HG03432 (cell line): ENCODE data around the gene RAE1.

ENCODE experiments used
- ATAC-seq: cut with Tn5 transposase; IDR thresholded peaks from one replicate; pipeline ENCODE4 v1.9.1; 2021; ENCODE audit warnings: mild to moderate bottlenecking, moderate library complexity; ENCODE audit not compliant: unreplicated experiment

RAE1 gene

GRCh38 chr20:57385940-57386339, 34.9 kb downstream of the RAE1 start:
- no peak for ATAC-seq

DNA sequence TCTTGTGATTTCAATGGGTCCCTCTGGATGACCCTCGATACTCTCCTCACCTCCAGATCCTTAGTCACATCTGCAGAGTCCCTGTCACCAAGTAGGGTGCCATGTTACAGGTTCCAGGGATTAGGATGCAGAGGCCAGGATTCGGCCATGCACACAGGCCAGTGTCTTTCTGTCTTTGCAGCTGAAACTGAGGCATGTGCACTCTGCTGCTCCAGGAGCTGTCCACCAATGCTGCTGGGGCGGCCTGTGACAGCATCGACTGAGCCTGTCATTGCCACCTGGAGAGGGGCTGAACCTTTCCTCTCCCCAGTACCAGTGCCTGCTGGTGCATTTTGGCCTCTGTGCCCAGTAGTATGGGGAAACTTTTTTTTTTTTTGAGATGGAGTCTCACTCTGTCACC, 35.7 kb downstream of the RAE1 start:
- ATAC-seq: no peak

DNA sequence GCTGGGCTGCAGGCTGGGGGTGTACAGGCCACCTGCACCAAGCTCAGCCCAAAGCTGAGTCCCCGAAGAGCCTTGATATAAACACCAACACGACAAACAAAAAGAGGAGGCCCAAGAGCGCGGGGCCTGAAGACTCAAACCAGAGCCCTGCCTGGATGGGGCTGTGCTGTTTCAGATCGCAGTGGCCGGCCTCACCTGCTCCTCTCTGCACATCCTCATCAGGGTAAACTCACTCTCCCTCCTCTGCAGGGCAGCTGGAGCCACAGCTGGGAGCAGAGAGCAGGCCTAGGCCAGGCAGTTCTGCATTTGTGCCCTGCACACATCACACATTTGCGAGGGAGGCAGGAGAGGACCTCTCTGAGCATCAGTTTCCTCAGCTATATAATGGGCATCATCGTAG, 36.4 kb downstream of the RAE1 start:
- ATAC-seq: no peak

- ATAC-seq: no peak
These were observed 36.9 kb downstream of the RAE1 start for GRCh38 chr20:57387945-57388371.

DNA sequence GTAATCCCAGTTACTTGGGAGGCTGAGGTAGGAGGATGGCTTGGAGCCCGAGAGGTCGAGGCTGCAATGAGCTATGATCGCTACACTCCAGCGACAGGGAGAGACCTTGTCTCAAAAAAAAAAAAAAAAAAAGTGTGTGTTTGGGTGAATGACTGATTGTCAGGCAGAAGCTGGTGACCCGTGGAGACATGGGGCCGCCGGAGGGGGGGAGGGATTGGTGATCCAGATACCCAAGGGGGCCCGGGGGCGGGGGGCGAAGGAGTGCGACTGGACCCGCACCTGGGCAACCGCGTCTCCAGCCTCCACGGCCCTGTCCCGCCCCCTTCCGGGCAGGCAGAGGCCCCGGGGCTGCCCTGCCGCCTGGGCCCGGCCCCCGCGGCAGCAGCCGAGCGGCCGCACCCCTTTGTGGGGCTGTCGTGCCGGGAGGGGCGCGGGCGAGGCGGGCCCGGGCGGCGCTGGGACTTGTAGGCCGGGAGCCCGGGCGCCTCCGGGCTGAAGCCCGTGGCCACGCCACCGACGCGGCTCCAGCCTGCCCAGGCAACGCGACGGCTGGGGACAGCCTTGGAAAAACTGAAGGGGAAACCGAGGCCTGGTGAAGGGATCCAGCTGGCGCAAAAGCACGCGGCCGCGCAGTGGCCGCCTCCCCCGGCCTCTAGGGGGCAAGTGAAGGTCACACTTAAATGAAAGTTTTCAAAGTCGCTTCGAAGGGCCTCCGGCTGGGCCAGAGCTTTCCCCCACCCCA, 38.1 kb downstream of the RAE1 start:
- peak; percentile 40 for ATAC-seq

DNA sequence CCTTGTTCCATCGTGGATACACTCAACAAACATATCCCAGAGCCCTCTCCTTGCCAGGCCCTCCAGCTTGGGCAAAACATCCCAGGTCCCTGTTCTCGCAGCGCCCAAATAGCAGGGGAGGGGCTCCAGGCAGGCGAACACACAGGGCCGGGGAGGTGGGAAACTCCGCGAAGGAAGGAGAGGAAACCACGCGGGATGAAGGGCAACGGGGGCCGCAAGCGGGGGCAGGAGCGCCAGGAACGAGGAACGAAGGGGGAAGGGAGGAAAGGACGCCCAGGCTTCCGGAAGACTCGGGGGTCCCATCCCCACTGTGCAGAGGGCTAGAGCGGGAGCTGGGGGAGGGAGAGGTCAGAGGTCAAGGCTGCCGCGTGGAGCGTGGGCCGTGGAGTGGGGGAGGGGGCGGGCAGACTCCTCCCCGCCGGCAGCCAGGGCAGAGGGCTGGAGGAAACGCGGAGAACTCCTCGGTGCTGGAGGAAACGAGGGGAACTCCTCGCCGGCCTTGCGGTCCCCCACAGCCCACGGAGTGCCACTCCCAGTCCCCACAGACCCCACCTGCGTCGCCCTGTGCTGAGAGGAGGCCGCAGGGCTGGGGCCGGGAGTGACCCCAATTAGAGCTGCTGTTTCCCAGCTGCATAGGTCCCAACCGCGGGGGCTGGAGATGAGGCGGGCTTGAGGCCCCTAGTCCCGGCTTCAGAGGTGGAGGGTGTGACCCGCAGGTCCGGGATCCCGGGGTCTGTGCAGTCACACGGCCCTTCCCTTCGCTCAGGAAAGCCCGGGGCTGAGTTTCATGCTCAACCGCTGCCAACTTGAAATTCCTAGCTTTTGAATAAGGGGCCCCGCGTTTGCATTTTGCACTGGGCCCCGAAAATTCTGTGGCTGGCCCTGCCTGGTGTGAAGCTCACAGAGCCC, 38.9 kb downstream of the RAE1 start:
- peak; percentile 16 for ATAC-seq

- ATAC-seq: peak; percentile 57
These were observed 39.8 kb downstream of the RAE1 start, which contains the start of gene RBM38 for GRCh38 chr20:57390604-57391438. RBM38 (plus strand) TSS chr20:57391396; CDS start chr20:57391582, 186 bp downstream.

DNA sequence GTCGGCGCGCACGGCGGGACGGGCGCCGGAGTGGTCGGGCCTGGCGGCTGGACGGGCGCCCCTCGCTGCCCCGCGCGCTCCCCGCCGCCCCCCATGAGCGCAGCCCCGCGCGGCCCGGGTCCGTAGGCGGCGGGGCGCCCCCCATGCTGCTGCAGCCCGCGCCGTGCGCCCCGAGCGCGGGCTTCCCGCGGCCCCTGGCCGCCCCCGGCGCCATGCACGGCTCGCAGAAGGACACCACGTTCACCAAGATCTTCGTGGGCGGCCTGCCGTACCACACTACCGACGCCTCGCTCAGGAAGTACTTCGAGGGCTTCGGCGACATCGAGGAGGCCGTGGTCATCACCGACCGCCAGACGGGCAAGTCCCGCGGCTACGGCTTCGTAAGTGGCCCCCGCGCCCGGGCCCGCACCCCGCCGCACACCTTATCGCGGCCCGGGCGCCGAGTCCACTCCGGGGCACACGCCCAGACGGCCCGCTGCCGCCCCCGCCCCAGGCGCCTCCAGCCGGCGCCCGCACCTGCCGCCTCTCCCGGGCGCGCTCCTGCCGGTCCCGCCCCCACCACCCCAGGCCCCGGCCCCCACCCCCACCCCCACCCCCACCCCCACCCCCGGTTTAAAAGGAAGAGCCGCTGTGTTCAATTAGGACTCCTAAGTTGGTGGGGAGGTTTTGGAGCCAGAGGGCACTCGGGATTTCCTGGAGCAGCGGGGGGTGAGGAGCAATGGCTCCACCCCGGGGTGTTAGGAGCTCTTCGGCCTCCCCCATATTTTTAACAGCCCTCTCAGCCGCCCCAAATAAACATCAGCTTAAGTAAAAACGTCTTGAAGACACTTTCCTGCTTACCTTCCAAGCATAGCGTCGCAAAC, 40.6 kb downstream of the RAE1 start:
- ATAC-seq: peak; percentile 3

- ATAC-seq: peak; percentile 20
These were observed 41.6 kb downstream of the RAE1 start for GRCh38 chr20:57392512-57393271.

- ATAC-seq: no peak
These were observed 42.5 kb downstream of the RAE1 start for GRCh38 chr20:57393321-57394120.

DNA sequence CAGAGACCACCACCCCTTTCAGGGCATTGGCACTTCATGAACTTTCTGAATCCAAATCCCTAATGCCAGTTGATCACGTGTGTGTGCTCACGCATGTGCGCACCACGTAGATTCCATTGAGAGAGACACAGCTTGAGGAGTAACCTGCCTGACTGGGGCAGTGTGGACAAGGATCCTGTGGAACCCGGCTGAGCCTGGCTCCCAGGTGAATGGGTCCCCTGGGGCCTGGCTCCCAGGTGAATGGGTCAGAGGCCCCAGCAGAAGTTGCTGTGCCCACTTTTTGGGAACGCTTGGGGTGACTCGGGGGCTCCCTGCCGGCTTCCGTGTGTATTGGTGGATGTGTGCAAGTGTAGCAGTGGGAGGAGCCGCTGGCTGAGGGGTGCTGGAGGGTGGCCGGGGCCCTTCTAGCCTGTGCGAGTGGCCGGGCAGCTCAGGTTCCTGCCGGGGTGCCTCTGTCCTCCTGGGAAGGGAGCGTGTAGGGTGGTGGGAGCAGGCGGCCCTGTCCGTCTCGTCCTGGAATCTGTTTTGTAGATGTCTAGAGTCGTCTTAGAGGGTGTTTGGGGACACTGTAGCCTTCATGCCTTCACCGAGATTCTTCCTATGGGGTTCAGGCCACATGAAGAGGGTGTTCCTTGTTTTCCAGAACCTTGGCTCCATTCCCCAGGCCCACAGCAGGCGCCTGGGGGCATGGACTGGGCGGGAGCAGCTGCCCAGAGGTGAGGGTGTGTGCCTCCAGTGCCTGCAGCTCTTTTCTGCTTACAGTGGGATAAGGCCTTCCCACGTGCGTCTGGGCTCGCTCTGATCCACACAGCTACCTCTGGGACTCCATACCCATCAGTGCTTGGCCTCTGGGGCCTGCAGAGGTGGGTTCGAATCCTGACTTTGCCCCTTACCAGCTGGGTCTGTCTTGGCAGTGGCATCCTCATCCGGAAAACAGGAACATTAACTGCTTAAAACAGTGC, 43.3 kb downstream of the RAE1 start:
- no peak for ATAC-seq

GRCh38 chr20:57395111-57395966, 44.3 kb downstream of the RAE1 start:
- no peak for ATAC-seq

DNA sequence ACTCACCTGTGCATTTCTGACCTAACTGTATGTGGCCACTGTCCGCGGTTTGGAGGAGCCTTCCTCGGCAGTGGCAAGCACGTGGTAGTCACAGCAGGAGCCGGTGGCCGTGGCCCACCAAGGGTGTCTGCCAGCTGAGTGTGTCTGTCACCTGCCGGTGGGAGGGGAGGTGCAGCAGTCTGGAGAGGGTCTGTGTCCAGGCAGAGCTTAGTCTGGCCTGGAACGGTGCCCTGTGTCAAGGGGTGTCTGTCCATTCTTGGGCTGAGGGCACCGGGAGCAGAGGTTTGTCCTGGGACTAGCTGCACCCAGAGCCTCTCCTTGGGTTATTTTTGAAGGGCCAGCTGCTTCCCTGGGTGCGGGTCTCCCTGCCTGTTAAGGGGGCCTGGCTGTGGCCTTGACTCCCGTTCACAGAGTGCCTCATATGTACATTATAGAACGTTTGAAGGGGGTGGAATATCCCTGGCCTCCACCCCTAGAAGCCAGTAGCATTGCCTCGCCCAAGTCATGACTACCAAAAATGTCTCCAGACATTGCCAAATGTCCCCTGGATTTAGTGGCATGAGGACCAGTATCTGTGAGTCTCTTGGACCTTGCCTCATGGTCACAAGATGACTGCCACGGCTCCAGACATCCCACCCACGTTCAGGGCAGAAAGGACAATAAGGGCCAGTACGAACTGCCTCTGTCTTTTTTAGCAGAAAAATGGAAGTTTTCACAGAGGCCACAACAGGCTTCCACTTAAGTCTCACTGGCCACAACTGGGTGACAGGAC, 45.3 kb downstream of the RAE1 start:
- ATAC-seq: no peak

- ATAC-seq: no peak
These were observed 46.1 kb downstream of the RAE1 start for GRCh38 chr20:57396984-57397692.

DNA sequence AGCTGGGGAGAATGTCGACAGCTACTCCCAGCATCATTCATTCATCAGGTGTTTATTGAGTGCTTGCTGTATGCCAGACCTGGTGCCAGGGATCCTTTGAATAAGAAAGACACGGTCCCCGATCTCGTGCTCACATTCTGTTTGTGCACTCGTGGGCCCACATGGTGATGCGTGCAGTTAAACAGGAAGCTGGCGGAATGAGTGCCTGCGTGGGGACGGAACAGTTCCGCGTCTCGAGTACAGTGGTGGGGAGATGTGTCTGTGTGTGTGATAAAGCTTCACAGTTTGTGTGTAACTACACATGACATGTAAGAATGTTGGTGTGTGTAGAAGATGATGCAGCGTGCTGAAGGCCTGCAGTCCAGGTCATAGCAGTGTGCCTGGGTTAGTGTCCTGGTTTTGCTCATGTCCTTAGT, 46.6 kb downstream of the RAE1 start:
- peak; percentile 3 for ATAC-seq
